ENCODE results near the gene DTYMK.
"Not testable (repeated sequence)": the region's sequence is repeated elsewhere in the genome, so short reads cannot be mapped to it uniquely, and the experiment has no call there.

The DTYMK gene

GRCh38 chr2:241686650-241687425 lies at the start of gene DTYMK:
Gene DTYMK (minus strand): TSS chr2:241686815. CDS start chr2:241686783, 32 bp downstream.
- no peaks in the 10 kb centered on the region for H3K9me3 ChIP-seq (ENCODE audit: control insufficient read depth in 2 of 2, low read length in 2 of 2)

GRCh38 chr2:241736111-241736510 lies 49.5 kb upstream of the DTYMK start:
- Histone ChIP-seq H3K27me3 (ENCODE audit: control insufficient read depth in 1 of 2, insufficient read depth in 2 of 2, low read length in 2 of 2) (no peaks in the 10 kb centered on the region), H3K4me1 (ENCODE audit: control insufficient read depth, insufficient read depth, low read length) (peaks cover 17% of the 10 kb centered on the region), H3K9ac (ENCODE audit: low read length in 2 of 2) (no peak overlapping the region), H3K4me3 (ENCODE audit: low read length in 2 of 2) (no peak overlapping the region), H3K9me3 (ENCODE audit: control insufficient read depth in 2 of 2, low read length in 2 of 2) (no peaks in the 10 kb centered on the region), H3K36me3 (ENCODE audit: control insufficient read depth in 2 of 2, insufficient read depth in 2 of 2, low read length in 2 of 2) (peaks cover 3% of the 10 kb centered on the region in 2 donors), H3K27ac (ENCODE audit: low read length) (no peak overlapping the region)

More at GRCh38 chr2:241686650-241687425, at the start of gene DTYMK:
- Histone ChIP-seq H3K36me3 (ENCODE audit: control insufficient read depth in 2 of 2, insufficient read depth in 2 of 2, low read length in 2 of 2) (peaks cover 6 to 8% of the 10 kb centered on the region in 2 donors), H3K27me3 (ENCODE audit: control insufficient read depth in 1 of 2, insufficient read depth in 2 of 2, low read length in 2 of 2) (no peaks in the 10 kb centered on the region), H3K27ac (ENCODE audit: low read length) (peak within 1 kb of the TSS; percentile 86), H3K4me3 (ENCODE audit: low read length in 2 of 2) (peak within 1 kb of the TSS; percentile 89 to 92), H3K4me1 (ENCODE audit: control insufficient read depth, insufficient read depth, low read length) (peaks cover 21% of the 10 kb centered on the region), H3K9ac (ENCODE audit: low read length in 2 of 2) (peak within 1 kb of the TSS; percentile 89 to 92)

GRCh38 chr2:241734467-241735208 lies 48.0 kb upstream of the DTYMK start, which contains the start of gene D2HGDH:
Gene D2HGDH (plus strand): TSS chr2:241734630. CDS start chr2:241735225, 595 bp downstream.
- no peaks in the 10 kb centered on the region for H3K27me3 ChIP-seq (ENCODE audit: control insufficient read depth in 1 of 2, insufficient read depth in 2 of 2, low read length in 2 of 2)
- no peaks in the 10 kb centered on the region for H3K9me3 ChIP-seq (ENCODE audit: control insufficient read depth in 2 of 2, low read length in 2 of 2)
- peak within 1 kb of the TSS; percentile 64 to 71 for H3K9ac ChIP-seq (ENCODE audit: low read length in 2 of 2)
- H3K4me1 ChIP-seq (ENCODE audit: control insufficient read depth, insufficient read depth, low read length), result peaks cover 17% of the 10 kb centered on the region
- peaks cover 3% of the 10 kb centered on the region in 2 donors for H3K36me3 ChIP-seq (ENCODE audit: control insufficient read depth in 2 of 2, insufficient read depth in 2 of 2, low read length in 2 of 2)
- H3K27ac ChIP-seq (ENCODE audit: low read length), result peak within 1 kb of the TSS; percentile 60
- peak within 1 kb of the TSS; percentile 79 to 90 for H3K4me3 ChIP-seq (ENCODE audit: low read length in 2 of 2)

GRCh38 chr2:241734208-241734466 lies 47.5 kb upstream of the DTYMK start:
- peak overlapping the region; percentile 21 to 64 for H3K9ac ChIP-seq (ENCODE audit: low read length in 2 of 2)
- H3K4me3 ChIP-seq (ENCODE audit: low read length in 2 of 2), result peak overlapping the region; percentile 40 to 90
- no peaks in the 10 kb centered on the region for H3K9me3 ChIP-seq (ENCODE audit: control insufficient read depth in 2 of 2, low read length in 2 of 2)
- H3K4me1 ChIP-seq (ENCODE audit: control insufficient read depth, insufficient read depth, low read length), result peaks cover 17% of the 10 kb centered on the region
- no peak overlapping the region for H3K27ac ChIP-seq (ENCODE audit: low read length)
- peaks cover 3% of the 10 kb centered on the region in 2 donors for H3K36me3 ChIP-seq (ENCODE audit: control insufficient read depth in 2 of 2, insufficient read depth in 2 of 2, low read length in 2 of 2)
- H3K27me3 ChIP-seq (ENCODE audit: control insufficient read depth in 1 of 2, insufficient read depth in 2 of 2, low read length in 2 of 2), result no peaks in the 10 kb centered on the region

GRCh38 chr2:241733391-241734207 lies 47.0 kb upstream of the DTYMK start:
- H3K27me3 ChIP-seq (ENCODE audit: control insufficient read depth in 1 of 2, insufficient read depth in 2 of 2, low read length in 2 of 2), result no peaks in the 10 kb centered on the region
- H3K4me3 ChIP-seq (ENCODE audit: low read length in 2 of 2), result peak overlapping the region; percentile 40 to 90
- no peaks in the 10 kb centered on the region for H3K9me3 ChIP-seq (ENCODE audit: control insufficient read depth in 2 of 2, low read length in 2 of 2)
- H3K27ac ChIP-seq (ENCODE audit: low read length), result no peak overlapping the region
- H3K36me3 ChIP-seq (ENCODE audit: control insufficient read depth in 2 of 2, insufficient read depth in 2 of 2, low read length in 2 of 2), result peaks cover 3% of the 10 kb centered on the region in 2 donors
- peaks cover 17% of the 10 kb centered on the region for H3K4me1 ChIP-seq (ENCODE audit: control insufficient read depth, insufficient read depth, low read length)
- peak overlapping the region; percentile 21 to 64 for H3K9ac ChIP-seq (ENCODE audit: low read length in 2 of 2)

GRCh38 chr2:241732513-241733186 lies 46.0 kb upstream of the DTYMK start:
- peaks cover 20% of the 10 kb centered on the region for H3K4me1 ChIP-seq (ENCODE audit: control insufficient read depth, insufficient read depth, low read length)
- not testable (repeated sequence) for H3K4me3 ChIP-seq (ENCODE audit: low read length in 2 of 2); H3K27ac ChIP-seq (ENCODE audit: low read length); H3K36me3 ChIP-seq (ENCODE audit: control insufficient read depth in 2 of 2, insufficient read depth in 2 of 2, low read length in 2 of 2); H3K27me3 ChIP-seq (ENCODE audit: control insufficient read depth in 1 of 2, insufficient read depth in 2 of 2, low read length in 2 of 2); H3K9me3 ChIP-seq (ENCODE audit: control insufficient read depth in 2 of 2, low read length in 2 of 2)
- peak overlapping the region in 1 of 2 donors; percentile 32 for H3K9ac ChIP-seq (ENCODE audit: low read length in 2 of 2)

- Histone ChIP-seq H3K36me3 (ENCODE audit: control insufficient read depth in 2 of 2, insufficient read depth in 2 of 2, low read length in 2 of 2) (peaks cover 0 to 1% of the 10 kb centered on the region in 2 donors), H3K9me3 (ENCODE audit: control insufficient read depth in 2 of 2, low read length in 2 of 2) (no peaks in the 10 kb centered on the region), H3K4me1 (ENCODE audit: control insufficient read depth, insufficient read depth, low read length) (peaks cover 19% of the 10 kb centered on the region), H3K27ac (ENCODE audit: low read length) (no peak overlapping the region), H3K4me3 (ENCODE audit: low read length in 2 of 2) (no peak overlapping the region), H3K9ac (ENCODE audit: low read length in 2 of 2) (no peak overlapping the region), H3K27me3 (ENCODE audit: control insufficient read depth in 1 of 2, insufficient read depth in 2 of 2, low read length in 2 of 2) (no peaks in the 10 kb centered on the region)
These were observed 44.2 kb upstream of the DTYMK start for GRCh38 chr2:241730671-241731293.

GRCh38 chr2:241729868-241730267 lies 43.3 kb upstream of the DTYMK start:
- peaks cover 10% of the 10 kb centered on the region for H3K4me1 ChIP-seq (ENCODE audit: control insufficient read depth, insufficient read depth, low read length)
- no peak overlapping the region for H3K4me3 ChIP-seq (ENCODE audit: low read length in 2 of 2)
- no peaks in the 10 kb centered on the region for H3K27me3 ChIP-seq (ENCODE audit: control insufficient read depth in 1 of 2, insufficient read depth in 2 of 2, low read length in 2 of 2)
- peaks cover 0 to 2% of the 10 kb centered on the region in 2 donors for H3K36me3 ChIP-seq (ENCODE audit: control insufficient read depth in 2 of 2, insufficient read depth in 2 of 2, low read length in 2 of 2)
- no peak overlapping the region for H3K9ac ChIP-seq (ENCODE audit: low read length in 2 of 2)
- H3K27ac ChIP-seq (ENCODE audit: low read length), result no peak overlapping the region
- H3K9me3 ChIP-seq (ENCODE audit: control insufficient read depth in 2 of 2, low read length in 2 of 2), result no peaks in the 10 kb centered on the region

- H3K27ac ChIP-seq (ENCODE audit: low read length), result no peak overlapping the region
- no peak overlapping the region for H3K9ac ChIP-seq (ENCODE audit: low read length in 2 of 2)
- H3K9me3 ChIP-seq (ENCODE audit: control insufficient read depth in 2 of 2, low read length in 2 of 2), result no peaks in the 10 kb centered on the region
- peaks cover 6% of the 10 kb centered on the region for H3K4me1 ChIP-seq (ENCODE audit: control insufficient read depth, insufficient read depth, low read length)
- no peak overlapping the region for H3K4me3 ChIP-seq (ENCODE audit: low read length in 2 of 2)
- peaks cover 0 to 4% of the 10 kb centered on the region in 2 donors for H3K36me3 ChIP-seq (ENCODE audit: control insufficient read depth in 2 of 2, insufficient read depth in 2 of 2, low read length in 2 of 2)
- H3K27me3 ChIP-seq (ENCODE audit: control insufficient read depth in 1 of 2, insufficient read depth in 2 of 2, low read length in 2 of 2), result no peaks in the 10 kb centered on the region
These were observed 42.0 kb upstream of the DTYMK start for GRCh38 chr2:241728627-241729026.

GRCh38 chr2:241728000-241728399 lies 41.4 kb upstream of the DTYMK start:
- H3K9ac ChIP-seq (ENCODE audit: low read length in 2 of 2), result no peak overlapping the region
- H3K27me3 ChIP-seq (ENCODE audit: control insufficient read depth in 1 of 2, insufficient read depth in 2 of 2, low read length in 2 of 2), result no peaks in the 10 kb centered on the region
- H3K9me3 ChIP-seq (ENCODE audit: control insufficient read depth in 2 of 2, low read length in 2 of 2), result no peaks in the 10 kb centered on the region
- H3K4me3 ChIP-seq (ENCODE audit: low read length in 2 of 2), result no peak overlapping the region
- peaks cover 0 to 9% of the 10 kb centered on the region in 2 donors for H3K36me3 ChIP-seq (ENCODE audit: control insufficient read depth in 2 of 2, insufficient read depth in 2 of 2, low read length in 2 of 2)
- no peak overlapping the region for H3K27ac ChIP-seq (ENCODE audit: low read length)
- peaks cover 3% of the 10 kb centered on the region for H3K4me1 ChIP-seq (ENCODE audit: control insufficient read depth, insufficient read depth, low read length)

Measured in stomach smooth muscle (tissue), 2 donors.